Suprapubic skin (tissue), 4 donors: Measurements from ENCODE around the gene CFAP46.

Source experiments
- EP300 ChIP-seq: sonication (generic); formaldehyde crosslinking; IDR thresholded peaks from one replicate; pipeline ENCODE4 v1.6.1; 2017; ENCODE audit warnings: antibody characterized with exemption
- POLR2A ChIP-seq, 2 donors: fragments of 450-650 bp; IDR thresholded peaks; one replicate each; pipeline ENCODE4 v1.6.1; 2017; ENCODE audit warnings: antibody characterized with exemption in 2 of 2, mild to moderate bottlenecking in 2 of 2, moderate library complexity in 2 of 2
- POLR2AphosphoS5 ChIP-seq, 3 donors: sonication (generic); formaldehyde crosslinking; IDR thresholded peaks; one replicate each; pipeline ENCODE4 v1.6.1; 2017; ENCODE audit warnings: antibody characterized with exemption in 3 of 3
- TF ChIP-seq, protein P1 (sequence below), 2 donors: fragments of 200-600 bp in 1 of 2; fragments of 450-650 bp in 1 of 2; sonication (generic) in 1 of 2; IDR thresholded peaks; one replicate each; pipeline ENCODE4 v1.5.1; 2016 to 2019; ENCODE audit warnings: antibody characterized with exemption in 2 of 2, mild to moderate bottlenecking in 1 of 2, moderate library complexity in 1 of 2

DNA sequence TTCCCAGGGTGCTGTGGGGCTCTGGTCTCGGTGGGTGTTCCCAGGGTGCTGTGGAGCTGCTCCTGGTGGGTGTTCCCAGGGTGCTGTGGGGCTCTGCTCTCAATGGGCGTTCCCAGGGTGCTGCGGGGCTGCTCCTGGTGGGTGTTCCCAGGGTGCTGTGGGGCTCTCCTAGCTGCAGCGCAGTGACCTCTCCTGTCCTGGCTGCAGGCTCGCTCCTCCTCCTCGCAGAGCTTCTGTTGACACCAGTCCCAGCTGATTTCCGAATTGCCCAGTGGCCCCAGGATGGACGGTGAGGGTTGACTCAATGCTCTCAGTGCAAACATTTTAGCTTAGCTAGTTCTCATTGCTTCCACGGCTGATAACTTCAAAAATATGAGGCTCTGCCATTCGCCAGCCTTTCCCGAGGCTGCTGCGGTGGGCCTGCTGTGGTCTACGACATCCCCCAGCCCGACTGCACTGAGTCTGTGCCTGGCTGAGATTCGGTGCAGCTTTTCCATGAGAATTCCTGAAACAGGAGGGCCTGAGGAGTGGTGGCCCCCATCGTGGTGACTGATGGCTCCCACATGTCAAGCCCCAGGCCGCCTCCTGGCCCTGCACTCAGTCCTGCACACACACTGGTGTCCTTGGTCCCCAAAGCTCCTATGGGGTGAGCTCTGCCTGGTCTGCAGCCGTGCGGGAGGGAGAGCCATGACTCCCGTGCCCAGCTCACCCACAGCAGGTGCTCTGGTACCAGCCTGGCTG, 98.1 kb downstream of the CFAP46 start:
- TF ChIP-seq, protein P1, sequence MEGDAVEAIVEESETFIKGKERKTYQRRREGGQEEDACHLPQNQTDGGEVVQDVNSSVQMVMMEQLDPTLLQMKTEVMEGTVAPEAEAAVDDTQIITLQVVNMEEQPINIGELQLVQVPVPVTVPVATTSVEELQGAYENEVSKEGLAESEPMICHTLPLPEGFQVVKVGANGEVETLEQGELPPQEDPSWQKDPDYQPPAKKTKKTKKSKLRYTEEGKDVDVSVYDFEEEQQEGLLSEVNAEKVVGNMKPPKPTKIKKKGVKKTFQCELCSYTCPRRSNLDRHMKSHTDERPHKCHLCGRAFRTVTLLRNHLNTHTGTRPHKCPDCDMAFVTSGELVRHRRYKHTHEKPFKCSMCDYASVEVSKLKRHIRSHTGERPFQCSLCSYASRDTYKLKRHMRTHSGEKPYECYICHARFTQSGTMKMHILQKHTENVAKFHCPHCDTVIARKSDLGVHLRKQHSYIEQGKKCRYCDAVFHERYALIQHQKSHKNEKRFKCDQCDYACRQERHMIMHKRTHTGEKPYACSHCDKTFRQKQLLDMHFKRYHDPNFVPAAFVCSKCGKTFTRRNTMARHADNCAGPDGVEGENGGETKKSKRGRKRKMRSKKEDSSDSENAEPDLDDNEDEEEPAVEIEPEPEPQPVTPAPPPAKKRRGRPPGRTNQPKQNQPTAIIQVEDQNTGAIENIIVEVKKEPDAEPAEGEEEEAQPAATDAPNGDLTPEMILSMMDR (IDR thresholded peaks at IDR 0.05) = no peak
- no peak for TF ChIP-seq POLR2A (IDR thresholded peaks at IDR 0.05)
- TF ChIP-seq POLR2AphosphoS5 (IDR thresholded peaks at IDR 0.05) = no peak
- TF ChIP-seq EP300 = no peak
